Daoy (cell line): ENCODE measurements around the gene C8A. TPM values are rescaled to one million over a fixed set of nuclear protein-coding genes. Genes with fewer than 3 reads are reported as not detected.
A peak's percentile ranks its signal among the peaks of the same experiment; 100 is the strongest.

Experiments used
- DNase-seq: peaks from one replicate; pipeline ENCODE4 v3.0.0-alpha.2; 2015; ENCODE audit warnings: low read depth
- total RNA-seq: library from RNA; depleted of rRNA; stranded (reverse); fragments of >200 nt; shearing (Covaris generic); gene quantifications from 2 replicates; pipeline ENCODE4 v1.2.3, GENCODE V29; 2014

Gene C8A
- total RNA-seq, 1 experiment from 2014 or later = not detected

DNA sequence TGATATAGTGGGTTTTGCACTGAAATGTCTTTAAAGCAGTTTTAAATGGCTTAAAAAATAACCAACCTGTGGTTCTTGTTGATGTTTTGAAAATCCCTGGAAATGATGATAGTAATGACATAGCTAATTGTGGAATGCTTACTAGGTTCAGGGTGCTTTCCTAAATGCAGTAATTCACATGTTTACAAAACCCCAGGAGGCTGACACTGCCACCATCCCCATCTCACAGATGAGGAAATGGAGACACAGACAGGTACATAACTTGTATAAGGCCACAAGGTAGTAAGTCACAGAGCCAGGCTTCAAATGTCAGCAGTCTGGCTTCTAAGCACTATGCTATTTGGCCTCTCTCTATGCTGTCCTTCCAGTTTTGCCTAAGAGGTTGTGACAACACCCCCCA lies 70.6 kb downstream of the C8A start:
- DNase-seq = no peak

DNA sequence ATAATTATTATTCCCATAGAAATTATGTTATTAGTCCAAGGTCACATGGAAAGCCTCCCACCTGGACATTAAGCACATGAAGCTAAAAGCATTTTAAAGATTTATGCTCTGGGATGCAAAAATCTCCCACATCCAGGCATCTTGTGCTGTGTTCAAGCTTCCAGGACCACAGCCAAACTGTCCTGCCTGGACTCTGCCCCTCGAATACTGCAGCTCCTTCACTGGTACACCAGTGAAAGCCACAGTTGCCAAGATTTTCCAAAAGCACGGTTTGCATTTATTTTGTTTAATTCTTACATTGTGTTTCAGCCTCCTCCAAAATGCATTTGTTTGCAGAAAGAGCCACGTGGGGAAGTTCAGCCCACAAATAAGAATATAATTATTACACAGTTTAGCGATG lies 72.6 kb downstream of the C8A start:
- no peak for DNase-seq

DNA sequence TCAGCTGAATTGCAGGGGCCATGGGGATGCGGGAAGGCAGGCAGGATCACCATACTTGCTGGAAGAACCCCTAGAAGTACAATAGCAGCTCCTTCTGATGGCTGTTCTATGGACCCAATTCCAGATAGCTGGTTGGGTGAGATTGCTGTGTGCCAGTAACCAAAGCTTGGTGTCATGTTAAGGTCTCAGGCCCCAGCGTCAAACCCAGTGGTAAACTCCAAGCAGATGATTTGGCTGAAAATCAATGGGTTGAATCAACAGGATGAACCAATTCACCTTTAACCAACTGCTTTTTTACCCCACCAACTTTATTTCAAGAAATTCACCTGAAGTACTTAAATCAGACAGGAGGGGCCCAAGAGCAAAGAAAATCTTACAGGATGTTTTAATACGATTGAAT lies 73.4 kb downstream of the C8A start:
- DNase-seq = no peak

DNA sequence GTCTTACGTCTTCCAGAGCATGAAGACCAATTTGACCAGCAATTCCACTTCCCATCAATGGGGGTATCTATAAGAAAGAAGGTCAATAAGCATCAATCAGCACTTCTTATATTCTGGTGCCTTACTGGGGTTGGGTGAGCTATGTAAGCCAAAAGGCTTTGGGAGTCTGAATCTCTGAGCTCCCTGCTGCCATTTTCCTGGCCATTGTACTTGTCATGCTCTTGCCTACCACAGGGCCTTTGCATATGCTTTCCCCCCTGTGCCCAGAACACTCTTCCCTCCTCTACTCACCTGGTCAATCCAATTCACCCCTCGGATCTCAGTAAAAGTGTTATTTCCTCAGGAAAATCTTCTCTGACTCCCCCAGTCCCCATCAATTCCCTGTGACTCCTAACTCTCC lies 74.9 kb downstream of the C8A start:
- no peak for DNase-seq

DNA sequence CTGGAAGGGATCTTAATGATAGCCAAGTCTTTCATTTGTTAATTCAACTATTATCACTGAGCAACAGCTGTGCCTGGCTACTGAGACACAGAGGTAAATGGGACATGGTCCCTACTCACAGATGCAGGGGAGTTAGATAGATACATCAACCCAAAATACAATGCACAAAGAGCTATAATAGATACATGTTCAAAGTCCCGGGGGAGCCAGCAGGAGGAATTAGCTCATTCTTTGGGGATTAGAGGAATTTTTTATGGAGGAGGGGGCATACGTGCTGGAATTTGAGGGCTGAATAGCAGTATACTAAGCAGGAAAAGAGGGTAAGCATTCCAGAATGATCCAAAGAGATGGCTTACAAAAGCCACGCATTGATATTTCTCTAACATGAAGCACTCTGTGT lies 76.6 kb downstream of the C8A start:
- DNase-seq = no peak

DNA sequence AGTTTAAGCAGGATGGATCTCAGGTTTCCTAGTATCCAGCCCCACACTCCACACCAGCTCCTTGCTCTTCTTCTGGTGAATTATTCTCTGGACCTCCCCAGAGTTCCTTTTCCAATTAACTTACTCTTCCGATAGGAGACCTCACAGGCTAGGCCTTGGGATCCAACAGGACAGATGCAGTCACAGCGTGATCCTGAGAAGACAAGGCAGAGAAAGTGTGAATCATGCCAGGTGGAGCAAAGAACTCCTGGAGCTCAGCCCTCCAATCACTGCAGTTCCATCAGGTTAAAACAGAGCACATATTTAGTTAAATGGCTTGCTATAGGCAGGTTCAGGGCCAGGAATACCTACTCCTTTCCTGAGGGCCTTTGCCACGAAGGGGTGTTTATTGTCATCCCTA lies 77.1 kb downstream of the C8A start:
- no peak for DNase-seq

DNA sequence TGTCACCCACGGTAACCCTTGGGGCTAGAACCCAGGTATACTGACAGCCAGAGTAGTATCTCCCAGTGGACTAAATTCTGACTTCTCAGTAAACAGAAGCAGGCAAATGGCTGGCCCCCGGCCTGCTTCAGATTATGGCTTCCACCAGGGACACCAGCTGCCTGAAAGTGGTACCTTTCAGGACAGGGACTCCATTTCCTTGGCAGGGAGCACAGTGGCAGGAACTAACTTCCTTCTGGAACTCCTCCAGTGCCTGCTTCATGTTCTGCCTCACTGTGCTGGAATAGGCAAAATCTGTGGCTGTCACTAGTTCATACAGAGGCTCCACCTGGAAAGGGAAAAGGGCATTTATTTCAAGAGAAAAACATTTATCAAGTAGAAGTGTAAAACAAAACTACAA lies 78.6 kb downstream of the C8A start:
- no peak for DNase-seq

DNA sequence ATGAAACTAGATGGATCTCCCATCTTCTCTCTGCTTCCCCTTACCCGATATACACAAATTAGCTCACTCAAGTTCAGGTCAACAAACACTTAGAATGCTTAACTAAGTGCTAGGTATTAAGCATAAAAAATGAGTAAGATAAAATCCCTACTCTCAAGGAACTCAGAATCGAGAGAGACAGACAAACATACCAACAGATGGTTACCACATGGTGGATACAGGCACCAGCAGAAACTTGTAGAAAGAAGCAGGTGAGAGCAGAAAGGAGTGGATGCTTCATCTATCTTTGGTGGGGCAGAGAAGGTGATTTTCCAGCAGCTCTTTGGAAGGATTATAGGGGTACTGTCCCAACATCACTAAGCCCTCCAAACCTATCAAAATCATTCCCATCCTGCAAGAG lies 79.0 kb downstream of the C8A start:
- DNase-seq = no peak

DNA sequence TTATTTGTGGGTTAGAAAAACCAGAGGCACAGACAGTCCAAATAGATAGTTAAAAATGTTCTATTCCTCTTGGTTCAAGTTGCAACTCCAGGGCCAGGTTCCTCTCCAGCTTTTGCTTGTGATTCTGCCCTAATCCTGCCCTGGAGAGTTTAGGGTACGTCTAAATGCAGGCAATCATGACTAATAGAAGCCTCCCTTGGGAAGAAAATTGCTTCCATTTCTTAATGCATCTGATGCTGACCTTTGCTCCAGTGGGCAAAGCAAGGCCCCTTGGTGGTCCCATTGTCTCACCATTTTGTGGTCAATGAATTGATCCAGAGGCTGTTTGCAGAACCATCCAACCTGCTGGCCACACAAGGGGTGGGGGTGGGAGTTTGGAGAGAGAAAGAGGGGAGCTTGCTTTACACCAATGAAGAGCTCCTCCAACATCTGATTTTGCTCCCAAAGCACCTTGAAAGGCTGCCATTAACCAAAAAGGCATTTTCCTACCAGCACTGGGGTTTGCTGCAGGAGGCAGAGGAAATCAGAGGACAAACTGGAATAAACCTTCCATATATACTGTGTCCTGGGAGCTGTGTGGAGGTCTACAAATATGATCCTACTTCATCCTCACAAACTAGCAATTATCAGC lies 79.9 kb downstream of the C8A start:
- DNase-seq = peak; percentile 43

DNA sequence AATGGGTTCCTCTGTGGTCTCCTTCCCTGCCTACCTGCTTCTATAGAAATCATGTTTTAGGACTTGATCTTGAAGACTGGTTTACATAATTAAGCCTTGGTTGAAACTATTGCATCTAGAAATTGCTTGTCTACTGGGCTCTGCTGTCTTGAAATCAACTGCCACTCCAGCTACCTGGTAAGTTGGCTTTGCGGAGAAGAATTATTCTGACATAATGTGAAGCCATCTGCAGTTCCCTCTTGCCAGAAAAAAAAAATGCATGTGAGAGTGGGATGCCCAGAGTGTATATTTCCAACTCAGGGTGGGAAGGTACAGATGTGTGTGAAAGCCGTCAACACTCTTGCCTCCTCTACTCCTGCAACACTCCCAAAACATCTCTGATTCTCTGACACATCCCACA lies 84.0 kb downstream of the C8A start:
- no peak for DNase-seq

DNA sequence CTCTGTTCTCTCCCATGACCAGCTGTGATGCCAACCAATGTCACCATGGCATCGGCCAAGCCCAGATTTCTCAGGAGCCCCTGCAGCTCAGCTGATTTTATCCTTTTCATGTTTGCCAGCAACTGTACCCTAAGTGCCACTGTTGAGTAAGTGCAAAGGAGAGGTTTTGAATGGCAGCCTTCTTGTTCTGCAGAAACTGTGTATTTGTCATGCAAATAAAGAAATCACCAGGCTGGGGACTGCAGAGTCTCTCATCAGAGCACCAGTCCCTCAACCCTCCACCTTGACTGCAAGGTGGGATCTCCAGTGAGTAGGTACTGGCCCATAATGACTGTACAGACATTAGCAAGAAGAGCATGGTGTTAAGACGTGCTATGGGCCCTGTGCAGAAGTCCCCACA lies 84.6 kb downstream of the C8A start:
- DNase-seq = no peak

DNA sequence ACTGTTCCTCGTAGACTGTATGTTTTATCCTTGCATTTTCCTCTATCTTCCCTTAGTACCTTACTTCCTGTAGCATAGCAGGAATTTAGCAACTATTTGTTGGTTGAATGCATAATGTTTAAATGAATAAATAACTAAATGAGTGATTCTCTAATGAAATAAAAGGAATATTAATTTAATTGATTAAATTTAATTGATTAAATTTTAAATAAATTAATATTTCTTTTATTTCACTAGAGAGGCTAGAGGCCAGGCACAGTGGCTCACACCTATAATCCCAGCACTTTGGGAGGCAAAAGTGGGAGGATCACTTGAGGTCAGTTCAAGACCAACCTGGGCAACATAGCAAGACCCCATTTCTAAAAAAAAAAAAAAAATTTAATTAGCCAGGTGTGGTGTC lies 85.4 kb downstream of the C8A start:
- no peak for DNase-seq

DNA sequence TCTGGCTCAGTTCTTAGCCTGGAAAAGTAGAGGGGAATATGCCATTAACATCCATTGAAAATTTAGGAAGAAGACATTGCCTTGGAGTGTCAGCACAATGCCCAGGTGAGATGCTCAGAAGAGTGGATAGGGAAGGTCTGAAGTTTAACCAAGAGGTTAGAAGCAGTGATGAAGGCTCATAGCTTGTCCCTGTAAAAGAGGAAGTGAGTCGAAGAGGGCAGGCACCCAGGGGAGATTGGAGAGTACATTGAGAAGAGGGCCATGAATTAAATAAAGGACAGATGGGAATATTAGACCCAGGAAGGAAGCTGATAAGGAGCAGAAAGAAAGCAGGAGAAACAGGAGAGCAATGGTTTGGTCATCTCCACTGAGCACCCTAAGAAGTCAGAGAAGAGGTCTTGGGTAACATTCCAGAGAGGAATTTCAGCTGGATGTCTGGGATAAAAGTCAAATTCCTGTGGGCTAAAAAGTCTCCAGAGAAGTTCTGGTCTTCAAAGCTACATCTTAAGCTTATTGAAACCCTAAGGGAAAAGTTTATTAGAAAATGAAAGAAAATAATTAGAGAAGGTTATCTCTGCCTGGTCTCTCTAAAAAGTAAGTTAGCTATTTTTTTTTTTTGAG lies 93.9 kb downstream of the C8A start:
- DNase-seq = no peak

DNA sequence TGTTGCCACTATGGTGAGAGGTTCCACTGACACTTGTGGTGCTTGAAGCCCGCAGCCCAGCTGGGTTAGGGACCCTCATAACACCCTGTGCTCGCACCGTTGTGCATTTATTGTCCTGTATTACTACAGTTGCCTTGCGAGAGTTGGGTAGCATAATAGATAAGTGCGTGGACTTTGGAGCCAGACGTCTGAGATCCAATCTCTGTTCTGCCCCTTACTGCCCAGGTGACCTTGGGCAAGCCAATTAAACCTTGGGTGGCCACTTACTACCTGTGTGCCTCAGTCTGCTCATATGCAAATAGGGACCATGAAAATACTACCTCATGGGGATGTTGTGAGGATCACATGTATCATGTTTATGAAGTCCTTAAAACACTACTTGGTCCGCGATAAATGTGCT lies 97.9 kb downstream of the C8A start:
- DNase-seq = no peak

DNA sequence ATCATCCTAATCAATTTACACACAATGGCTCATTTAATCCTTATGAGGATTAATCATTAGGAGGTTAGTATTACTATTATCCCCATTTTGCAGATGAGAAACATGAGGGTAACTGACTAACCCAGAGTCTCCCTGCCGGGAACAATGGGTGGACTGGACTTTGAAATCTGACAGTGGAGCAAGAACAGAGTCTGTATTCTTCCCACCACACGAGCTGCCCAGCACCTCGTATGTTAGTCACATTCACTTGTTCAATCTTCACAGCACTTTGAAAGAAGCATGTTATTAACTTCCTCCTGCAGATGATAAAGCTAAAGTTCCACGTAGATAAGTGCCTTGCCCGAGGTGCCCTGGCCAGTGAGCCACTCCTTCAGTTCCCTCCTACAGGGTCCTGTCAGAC lies 98.8 kb downstream of the C8A start:
- DNase-seq = no peak

DNA sequence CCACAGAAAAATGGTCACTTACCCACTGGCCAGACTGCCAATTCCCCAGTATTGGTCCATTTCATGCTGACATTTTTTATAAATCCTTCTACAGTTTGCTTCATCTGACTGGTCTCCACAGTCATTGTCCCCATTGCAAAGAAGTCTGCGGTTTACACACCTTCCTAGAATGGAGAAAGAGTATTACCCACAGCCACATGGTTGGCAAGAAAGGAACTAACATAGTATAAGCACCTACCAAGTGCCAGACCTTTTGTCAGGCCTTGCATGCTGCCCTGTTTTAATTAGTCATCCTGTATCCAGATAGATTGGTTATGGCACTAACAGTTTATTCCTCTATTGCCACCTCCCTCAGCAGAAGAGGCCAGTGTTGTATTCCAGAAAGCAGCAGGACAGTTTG lies 100.1 kb downstream of the C8A start:
- no peak for DNase-seq

DNA sequence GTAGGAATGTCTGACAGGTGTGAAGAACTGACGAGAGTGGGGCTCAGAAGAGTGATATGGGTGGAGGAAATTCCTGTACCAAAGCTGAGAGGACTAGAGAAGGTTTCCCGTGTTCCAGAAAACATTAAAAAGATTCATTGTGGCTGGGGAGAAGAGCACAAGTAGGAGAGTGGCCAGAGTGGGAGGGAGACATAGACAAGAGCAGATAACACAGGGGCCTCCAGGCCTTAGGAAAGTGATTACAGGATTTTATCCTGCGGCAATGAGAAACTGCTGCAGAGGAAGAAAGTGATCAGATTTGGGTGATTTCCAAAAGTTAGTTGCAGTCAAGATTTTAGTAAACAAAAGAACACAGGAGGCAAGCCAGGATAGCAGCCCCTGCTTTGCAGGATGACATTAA lies 103.3 kb downstream of the C8A start:
- no peak for DNase-seq

DNA sequence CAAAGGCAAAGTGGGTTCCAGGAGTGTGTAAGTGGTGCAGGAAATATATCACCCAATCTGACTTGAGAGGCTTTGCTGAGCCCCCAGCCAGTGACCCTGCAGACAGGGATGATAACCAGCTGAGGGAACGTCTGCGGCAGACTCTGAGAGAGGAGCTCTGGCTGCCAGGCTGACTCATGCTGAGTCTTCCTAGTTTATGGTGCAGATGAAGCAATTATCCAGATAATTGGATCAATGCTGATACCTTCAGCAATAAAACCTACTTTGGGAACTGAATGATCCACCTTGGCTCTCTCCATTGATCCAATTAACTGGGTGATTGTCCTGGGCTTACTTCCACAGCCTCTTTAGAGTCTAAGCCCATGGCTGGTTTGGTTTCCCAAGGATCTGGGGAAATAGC lies 103.9 kb downstream of the C8A start:
- DNase-seq = peak; percentile 34

DNA sequence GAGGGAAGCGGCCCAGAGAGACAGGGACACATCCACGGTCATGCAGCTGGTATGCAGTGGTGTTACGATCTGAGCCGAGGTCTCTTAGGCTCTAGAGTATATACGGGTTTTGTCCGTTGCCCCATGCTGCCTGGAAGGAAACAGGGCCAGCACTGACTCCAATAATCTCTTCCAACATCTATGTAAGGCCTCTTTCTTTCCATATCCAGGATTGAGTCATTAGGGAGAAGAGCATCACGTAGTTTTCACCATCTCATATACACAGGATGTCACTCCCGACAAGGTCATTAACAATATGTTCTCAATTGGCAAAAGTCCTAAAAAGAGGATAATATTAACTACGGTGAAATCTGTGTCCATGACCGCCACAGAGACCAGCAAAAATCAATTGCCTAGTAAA lies 106.8 kb downstream of the C8A start:
- DNase-seq = no peak

DNA sequence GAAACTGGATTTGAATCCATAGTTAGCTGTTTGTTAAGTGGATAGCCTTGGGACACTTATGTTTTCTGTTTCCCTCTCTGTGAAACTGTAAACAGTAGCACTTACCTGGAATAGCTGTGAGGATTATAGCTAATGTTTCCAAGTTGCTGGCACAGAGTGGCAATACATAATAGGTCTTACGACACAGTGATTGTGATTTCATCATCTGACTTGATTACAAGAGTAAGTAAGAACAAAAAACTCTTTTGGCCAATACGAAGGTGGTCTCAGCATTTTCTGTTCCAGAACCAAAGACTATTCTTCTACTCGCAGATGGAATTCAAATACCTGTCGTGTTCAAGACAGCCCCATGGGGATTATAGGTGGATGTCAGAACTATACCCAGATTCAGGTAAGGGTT lies 109.1 kb downstream of the C8A start:
- no peak for DNase-seq

DNA sequence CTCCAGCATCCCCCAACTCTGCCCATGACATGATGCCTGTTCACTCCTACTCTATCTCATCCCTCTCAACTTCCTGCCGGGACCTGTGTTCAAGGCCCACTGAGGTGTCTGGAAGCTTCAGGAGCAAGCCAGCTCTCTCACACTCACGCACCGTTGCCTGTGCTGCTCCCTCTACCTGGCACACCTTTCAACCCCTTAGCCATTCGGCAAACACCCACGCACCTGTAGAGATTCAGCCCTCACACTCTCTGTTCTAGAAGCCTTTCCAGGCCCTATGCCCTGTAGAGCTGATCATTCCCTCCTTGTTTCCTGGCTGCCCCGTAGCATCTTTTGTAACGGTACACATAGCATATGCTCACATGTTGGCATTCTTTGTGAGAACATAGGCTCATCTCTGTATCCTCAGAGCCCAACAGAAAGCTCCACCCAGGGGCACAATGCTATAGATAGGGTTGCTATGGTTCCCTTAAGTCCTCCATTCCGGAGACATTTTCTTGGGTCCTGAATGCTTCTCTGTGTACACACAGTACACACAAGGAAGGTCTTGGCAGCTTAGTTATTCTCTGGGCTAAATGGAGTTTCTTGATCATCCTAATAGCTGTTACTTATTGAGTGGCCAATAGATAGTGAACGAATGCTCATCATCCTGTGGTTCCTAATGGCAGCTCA lies 109.9 kb downstream of the C8A start:
- DNase-seq = no peak

DNA sequence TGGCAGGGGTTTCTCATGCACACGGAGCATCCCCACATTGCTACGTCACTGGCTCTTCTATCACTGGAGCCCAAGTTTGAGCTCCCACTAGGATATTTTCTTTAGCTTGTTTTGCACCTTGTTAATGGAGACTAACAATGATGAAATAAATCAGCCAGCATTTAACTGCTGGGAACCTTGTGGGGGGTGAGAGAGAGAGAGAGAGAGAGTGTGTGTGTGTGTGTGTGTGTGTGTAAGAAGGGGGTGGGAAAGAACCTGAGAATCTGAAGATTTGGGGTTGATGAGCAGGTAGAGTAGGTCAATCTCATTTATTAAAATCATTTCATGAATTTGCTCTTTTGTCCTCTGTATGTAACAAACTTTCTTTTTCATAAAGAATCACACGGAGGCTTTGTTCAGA lies 110.6 kb downstream of the C8A start:
- no peak for DNase-seq

DNA sequence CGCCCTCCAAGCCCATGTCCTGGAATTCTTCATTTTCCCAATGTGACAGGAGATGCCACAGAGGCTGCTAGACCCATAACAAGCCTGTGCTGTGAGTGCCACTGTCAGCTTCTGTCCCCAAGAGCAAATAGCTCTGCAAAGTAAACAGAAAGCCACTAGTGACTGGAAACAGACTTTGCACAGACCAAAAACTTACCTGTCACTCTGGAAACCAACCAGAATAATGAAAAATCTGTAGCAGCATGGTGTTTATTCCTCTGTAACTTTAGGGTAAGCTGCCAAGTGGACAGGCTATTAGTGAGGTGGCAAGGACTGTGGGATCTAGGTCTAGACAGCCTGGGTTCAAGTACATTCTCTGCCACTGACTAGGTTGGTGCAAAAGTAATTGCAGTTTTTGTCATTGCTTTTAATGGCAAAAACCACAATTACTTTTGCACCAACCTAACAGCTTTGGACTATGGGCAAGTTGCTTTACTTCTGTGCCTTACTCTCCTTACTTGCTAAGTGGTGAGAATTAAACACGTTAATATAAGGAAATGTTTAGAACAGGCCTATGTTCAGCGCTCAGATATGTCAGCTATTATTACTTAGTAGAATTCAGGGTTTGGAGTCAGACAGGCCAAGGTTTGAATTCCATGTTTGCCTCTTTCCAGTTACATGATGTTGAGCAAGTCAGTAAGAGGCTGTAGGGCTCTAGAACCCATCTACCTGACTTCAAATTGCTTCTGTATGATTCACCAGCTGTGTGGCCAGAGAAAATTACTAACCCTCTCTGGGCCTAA lies 111.5 kb downstream of the C8A start, which contains the start of gene C8B:
TSS of gene C8B (minus strand) at position 100 of the 782 bp plus-strand sequence. CDS start at position 33, 67 bp downstream.
- DNase-seq = no peak
